Ishikawa (cell line): ENCODE data around the gene IDH2.

Experiments
- CEBPB ChIP-seq: IDR thresholded peaks from 2 replicates; pipeline ENCODE4 v1.6.1; 2012
- CREB1 ChIP-seq: IDR thresholded peaks from 2 replicates; pipeline ENCODE4 v1.6.1; 2012; ENCODE audit warnings: low read depth
- EGR1 ChIP-seq: IDR thresholded peaks from 2 replicates; pipeline ENCODE4 v1.6.1; 2012
- EP300 ChIP-seq: IDR thresholded peaks from 2 replicates; pipeline ENCODE4 v1.6.1; 2012; ENCODE audit warnings: borderline replicate concordance
- FOXM1 ChIP-seq: IDR thresholded peaks from 2 replicates; pipeline ENCODE4 v1.6.1; 2012; ENCODE audit warnings: low read depth, borderline replicate concordance
- MAX ChIP-seq: IDR thresholded peaks from 2 replicates; pipeline ENCODE4 v1.6.1; 2012
- NFIC ChIP-seq: IDR thresholded peaks from 2 replicates; pipeline ENCODE4 v1.6.1; 2012
- RAD21 ChIP-seq: IDR thresholded peaks from 2 replicates; pipeline ENCODE4 v1.6.1; 2012; ENCODE audit warnings: low read depth
- REST ChIP-seq: IDR thresholded peaks from 2 replicates; pipeline ENCODE4 v1.6.1; 2012; ENCODE audit warnings: low read depth, mild to moderate bottlenecking
- TAF1 ChIP-seq: IDR thresholded peaks from 2 replicates; pipeline ENCODE4 v1.6.1; 2012; ENCODE audit warnings: low read depth, mild to moderate bottlenecking
- TCF12 ChIP-seq: IDR thresholded peaks from 2 replicates; pipeline ENCODE4 v1.6.1; 2012; ENCODE audit warnings: low read depth
- TEAD4 ChIP-seq: IDR thresholded peaks from 2 replicates; pipeline ENCODE4 v1.6.1; 2012
- USF1 ChIP-seq: IDR thresholded peaks from 2 replicates; pipeline ENCODE4 v1.6.1; 2012
- YY1 ChIP-seq: IDR thresholded peaks from 2 replicates; pipeline ENCODE4 v1.6.1; 2012; ENCODE audit warnings: low read depth
- ZBTB7A ChIP-seq: IDR thresholded peaks from 2 replicates; pipeline ENCODE4 v1.6.1; 2012; ENCODE audit warnings: low read depth

IDH2 gene

GRCh38 chr15:90091156-90091931, 10.9 kb downstream of the IDH2 start:
- TF ChIP-seq CEBPB (no peak), CREB1 (no peak), TEAD4 (no peak), REST (no peak), EGR1 (no peak), YY1 (no peak), ZBTB7A (no peak), NFIC (no peak), FOXM1 (no peak), USF1 (no peak), TCF12 (no peak), TAF1 (no peak), MAX (no peak), RAD21 (no peak), EP300 (no peak)

- TF ChIP-seq TEAD4 (no peak), FOXM1 (no peak), CEBPB (no peak), REST (no peak), USF1 (no peak), EP300 (no peak), ZBTB7A (no peak), YY1 (no peak), MAX (no peak), TAF1 (no peak), RAD21 (no peak), EGR1 (no peak), TCF12 (no peak), CREB1 (no peak)
Measured at GRCh38 chr15:90090226-90090848, 11.9 kb downstream of the IDH2 start.

GRCh38 chr15:90087454-90088154, 14.7 kb downstream of the IDH2 start:
- TF ChIP-seq TCF12 = no peak
- peak; percentile 63 for TF ChIP-seq NFIC
- 0 out of 2 replicates have a peak, but pooled peaks have one; percentile 36 for TF ChIP-seq YY1
- no peak for TF ChIP-seq CREB1
- no peak for TF ChIP-seq CEBPB
- TF ChIP-seq EGR1 = peak; percentile 72
- TF ChIP-seq USF1 = peak; percentile 94
- peak; percentile 16; the same call in 1 of the 2 replicates for TF ChIP-seq RAD21

- no peak for TF ChIP-seq EP300
- no peak for TF ChIP-seq CEBPB
- TF ChIP-seq CREB1 = no peak
- TF ChIP-seq RAD21 = peak; percentile 76
- no peak for TF ChIP-seq TCF12
- no peak for TF ChIP-seq FOXM1
- TF ChIP-seq TAF1 = no peak
Measured at GRCh38 chr15:90086868-90087268, 15.4 kb downstream of the IDH2 start.

- no peak for TF ChIP-seq TAF1
- TF ChIP-seq MAX = no peak
- no peak for TF ChIP-seq CEBPB
- no peak for TF ChIP-seq EGR1
Measured at GRCh38 chr15:90085565-90085964, 16.7 kb downstream of the IDH2 start.
